ENCODE measurements around the gene AP3M1.

AP3M1 gene

GRCh38 chr10:74121368-74121767, 29.3 kb downstream of the AP3M1 start:
- Histone ChIP-seq H3K14ac (ENCODE audit: low read length) (no peak overlapping the region), H3K9ac (ENCODE audit: low read length) (no peak overlapping the region), H2BK120ac (ENCODE audit: insufficient read depth, low read length, poor library complexity) (no peak overlapping the region), H3K4me2 (ENCODE audit: low read length) (no peak overlapping the region), H3K4me1 (ENCODE audit: control insufficient read depth in 1 of 2, insufficient read depth in 2 of 2, low read length in 2 of 2) (no peaks in the 10 kb centered on the region), H3K4ac (ENCODE audit: low read depth, low read length) (no peak overlapping the region), H3K79me2 (ENCODE audit: control insufficient read depth, insufficient read depth, low read length, poor library complexity) (no peaks in the 10 kb centered on the region), H2BK5ac (ENCODE audit: low read depth, low read length, poor library complexity) (no peak overlapping the region), H3K23ac (ENCODE audit: low read length) (no peak overlapping the region), H4K8ac (ENCODE audit: low read depth, low read length) (no peak overlapping the region), H3K9me3 (ENCODE audit: insufficient read depth, low read depth, low read length) (no peaks in the 10 kb centered on the region), H3K79me1 (ENCODE audit: low read length) (no peaks in the 10 kb centered on the region), H3K4me3 (ENCODE audit: low read depth, low read length) (no peak overlapping the region), H4K91ac (ENCODE audit: low read depth, low read length) (no peak overlapping the region), H2AK5ac (ENCODE audit: low read length) (no peak overlapping the region), H2BK12ac (ENCODE audit: low read length) (no peak overlapping the region), H3K27ac (ENCODE audit: low read depth, low read length) (no peak overlapping the region), H3K18ac (ENCODE audit: low read length) (no peak overlapping the region), H3K36me3 (ENCODE audit: control insufficient read depth in 1 of 2, insufficient read depth in 2 of 2, low read length in 2 of 2) (peaks cover 21 to 41% of the 10 kb centered on the region in 2 experiments), H3K27me3 (ENCODE audit: insufficient read depth, low read length) (no peaks in the 10 kb centered on the region), H4K12ac (ENCODE audit: low read depth, low read length) (no peak overlapping the region), H2AFZ (ENCODE audit: insufficient read depth, low read length, poor library complexity) (no peak overlapping the region)
- no CpG with 5 or more reads among the region's 1 CpG for WGBS (ENCODE audit: extremely low coverage, insufficient coverage, insufficient read length)
- peak; percentile 26 to 64 for DNase-seq

DNA sequence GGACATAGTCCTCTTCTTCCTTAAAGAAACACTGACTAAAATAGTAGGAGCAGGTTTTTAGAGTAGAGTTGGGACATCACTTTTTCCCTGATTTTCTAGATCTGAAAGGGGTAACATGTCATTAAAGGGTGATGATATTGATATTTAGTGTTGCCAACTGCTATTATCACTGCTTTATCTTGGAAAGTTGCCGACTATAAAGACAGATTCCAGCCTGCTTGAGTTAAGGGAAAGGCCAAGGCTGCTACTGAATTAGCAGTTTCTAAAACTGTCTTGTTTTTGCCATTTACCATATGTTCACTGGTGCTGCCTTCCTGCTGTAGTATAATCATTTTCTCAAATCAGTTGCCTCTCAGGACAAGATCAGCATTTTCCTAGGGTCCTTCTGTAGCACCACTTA, 29.7 kb downstream of the AP3M1 start:
- Histone ChIP-seq H2BK5ac (ENCODE audit: low read depth, low read length, poor library complexity) (no peak overlapping the region), H2AK5ac (ENCODE audit: low read length) (no peak overlapping the region), H3K4me3 (ENCODE audit: low read depth, low read length) (no peak overlapping the region), H3K27me3 (ENCODE audit: insufficient read depth, low read length) (no peaks in the 10 kb centered on the region), H3K9ac (ENCODE audit: low read length) (no peak overlapping the region), H2BK120ac (ENCODE audit: insufficient read depth, low read length, poor library complexity) (no peak overlapping the region), H3K4me2 (ENCODE audit: low read length) (no peak overlapping the region), H3K18ac (ENCODE audit: low read length) (no peak overlapping the region), H4K91ac (ENCODE audit: low read depth, low read length) (no peak overlapping the region), H3K36me3 (ENCODE audit: control insufficient read depth in 1 of 2, insufficient read depth in 2 of 2, low read length in 2 of 2) (peaks cover 21 to 41% of the 10 kb centered on the region in 2 experiments), H2AFZ (ENCODE audit: insufficient read depth, low read length, poor library complexity) (no peak overlapping the region), H3K14ac (ENCODE audit: low read length) (no peak overlapping the region), H3K27ac (ENCODE audit: low read depth, low read length) (no peak overlapping the region), H4K8ac (ENCODE audit: low read depth, low read length) (no peak overlapping the region), H3K23ac (ENCODE audit: low read length) (no peak overlapping the region), H3K9me3 (ENCODE audit: insufficient read depth, low read depth, low read length) (no peaks in the 10 kb centered on the region), H2BK12ac (ENCODE audit: low read length) (no peak overlapping the region), H3K4ac (ENCODE audit: low read depth, low read length) (no peak overlapping the region), H3K79me2 (ENCODE audit: control insufficient read depth, insufficient read depth, low read length, poor library complexity) (no peaks in the 10 kb centered on the region), H4K12ac (ENCODE audit: low read depth, low read length) (no peak overlapping the region), H3K79me1 (ENCODE audit: low read length) (no peaks in the 10 kb centered on the region), H3K4me1 (ENCODE audit: control insufficient read depth in 1 of 2, insufficient read depth in 2 of 2, low read length in 2 of 2) (no peaks in the 10 kb centered on the region)
- WGBS (ENCODE audit: extremely low coverage, insufficient coverage, insufficient read length): no CpG with 5 or more reads among the region's 1 CpG
- DNase-seq: no peak

GRCh38 chr10:74118804-74119203, 31.8 kb downstream of the AP3M1 start:
- Histone ChIP-seq H3K27me3 (ENCODE audit: insufficient read depth, low read length) (no peaks in the 10 kb centered on the region), H3K4me2 (ENCODE audit: low read length) (no peak overlapping the region), H3K4ac (ENCODE audit: low read depth, low read length) (no peak overlapping the region), H3K9ac (ENCODE audit: low read length) (no peak overlapping the region), H4K12ac (ENCODE audit: low read depth, low read length) (no peak overlapping the region), H3K18ac (ENCODE audit: low read length) (no peak overlapping the region), H3K79me2 (ENCODE audit: control insufficient read depth, insufficient read depth, low read length, poor library complexity) (no peaks in the 10 kb centered on the region), H2AFZ (ENCODE audit: insufficient read depth, low read length, poor library complexity) (no peak overlapping the region), H4K8ac (ENCODE audit: low read depth, low read length) (no peak overlapping the region), H3K4me3 (ENCODE audit: low read depth, low read length) (no peak overlapping the region), H3K4me1 (ENCODE audit: control insufficient read depth in 1 of 2, insufficient read depth in 2 of 2, low read length in 2 of 2) (no peaks in the 10 kb centered on the region), H3K36me3 (ENCODE audit: control insufficient read depth in 1 of 2, insufficient read depth in 2 of 2, low read length in 2 of 2) (peaks cover 38 to 54% of the 10 kb centered on the region in 2 experiments), H3K27ac (ENCODE audit: low read depth, low read length) (no peak overlapping the region), H3K23ac (ENCODE audit: low read length) (no peak overlapping the region), H2BK5ac (ENCODE audit: low read depth, low read length, poor library complexity) (no peak overlapping the region), H3K79me1 (ENCODE audit: low read length) (no peaks in the 10 kb centered on the region), H2AK5ac (ENCODE audit: low read length) (no peak overlapping the region), H2BK120ac (ENCODE audit: insufficient read depth, low read length, poor library complexity) (no peak overlapping the region), H3K9me3 (ENCODE audit: insufficient read depth, low read depth, low read length) (no peaks in the 10 kb centered on the region), H4K91ac (ENCODE audit: low read depth, low read length) (no peak overlapping the region), H3K14ac (ENCODE audit: low read length) (no peak overlapping the region), H2BK12ac (ENCODE audit: low read length) (no peak overlapping the region)
- WGBS (ENCODE audit: extremely low coverage, insufficient coverage, insufficient read length): no CpG with 5 or more reads among the region's 3 CpGs
- DNase-seq: no peak

GRCh38 chr10:74117738-74118137, 32.9 kb downstream of the AP3M1 start:
- Histone ChIP-seq H3K18ac (ENCODE audit: low read length) (no peak overlapping the region), H3K23ac (ENCODE audit: low read length) (no peak overlapping the region), H3K79me2 (ENCODE audit: control insufficient read depth, insufficient read depth, low read length, poor library complexity) (no peaks in the 10 kb centered on the region), H3K79me1 (ENCODE audit: low read length) (no peaks in the 10 kb centered on the region), H2BK120ac (ENCODE audit: insufficient read depth, low read length, poor library complexity) (no peak overlapping the region), H4K12ac (ENCODE audit: low read depth, low read length) (no peak overlapping the region), H3K4me1 (ENCODE audit: control insufficient read depth in 1 of 2, insufficient read depth in 2 of 2, low read length in 2 of 2) (no peaks in the 10 kb centered on the region), H2BK12ac (ENCODE audit: low read length) (no peak overlapping the region), H2AFZ (ENCODE audit: insufficient read depth, low read length, poor library complexity) (no peak overlapping the region), H2AK5ac (ENCODE audit: low read length) (no peak overlapping the region), H3K14ac (ENCODE audit: low read length) (no peak overlapping the region), H3K4me2 (ENCODE audit: low read length) (no peak overlapping the region), H3K27ac (ENCODE audit: low read depth, low read length) (no peak overlapping the region), H3K9me3 (ENCODE audit: insufficient read depth, low read depth, low read length) (no peaks in the 10 kb centered on the region), H3K36me3 (ENCODE audit: control insufficient read depth in 1 of 2, insufficient read depth in 2 of 2, low read length in 2 of 2) (peaks cover 38 to 54% of the 10 kb centered on the region in 2 experiments), H2BK5ac (ENCODE audit: low read depth, low read length, poor library complexity) (no peak overlapping the region), H4K8ac (ENCODE audit: low read depth, low read length) (no peak overlapping the region), H4K91ac (ENCODE audit: low read depth, low read length) (no peak overlapping the region), H3K4me3 (ENCODE audit: low read depth, low read length) (no peak overlapping the region), H3K9ac (ENCODE audit: low read length) (no peak overlapping the region), H3K27me3 (ENCODE audit: insufficient read depth, low read length) (no peaks in the 10 kb centered on the region), H3K4ac (ENCODE audit: low read depth, low read length) (no peak overlapping the region)
- no CpG with 5 or more reads among the region's 4 CpGs for WGBS (ENCODE audit: extremely low coverage, insufficient coverage, insufficient read length)
- no peak for DNase-seq
